Measurements from ENCODE around the gene HNRNPL.
A peak's percentile ranks its signal among the peaks of the same experiment; 100 is the strongest.

The HNRNPL gene

GRCh38 chr19:38842439-38843174, 7.2 kb downstream of the HNRNPL start:
- Histone ChIP-seq H3K36me3 (peaks cover 99% of the 10 kb centered on the region), H3K4me1 (peaks cover 38% of the 10 kb centered on the region), H3K27me3 (no peaks in the 10 kb centered on the region), H3K9me3 (no peaks in the 10 kb centered on the region), H3K4me3 (ENCODE audit: low read depth, low read length) (no peak overlapping the region)
- no peak for DNase-seq
- TF ChIP-seq CTCF (IDR thresholded peaks at IDR 0.05; ENCODE audit: low read depth, low read length), result no peak

- TF ChIP-seq CTCF (IDR thresholded peaks at IDR 0.05; ENCODE audit: low read depth, low read length), result no peak
- Histone ChIP-seq H3K9me3 (no peaks in the 10 kb centered on the region), H3K36me3 (peaks cover 99% of the 10 kb centered on the region), H3K4me3 (ENCODE audit: low read depth, low read length) (no peak overlapping the region), H3K4me1 (peaks cover 44% of the 10 kb centered on the region), H3K27me3 (no peaks in the 10 kb centered on the region)
- DNase-seq, result no peak
These were observed 7.9 kb downstream of the HNRNPL start for GRCh38 chr19:38841787-38842438.

GRCh38 chr19:38841180-38841766, 8.5 kb downstream of the HNRNPL start:
- no peak for TF ChIP-seq CTCF (IDR thresholded peaks at IDR 0.05; ENCODE audit: low read depth, low read length)
- H3K4me3 ChIP-seq (ENCODE audit: low read depth, low read length), result no peak overlapping the region
- peaks cover 97% of the 10 kb centered on the region for H3K36me3 ChIP-seq
- H3K9me3 ChIP-seq, result no peaks in the 10 kb centered on the region
- no peak for DNase-seq
- H3K4me1 ChIP-seq, result peaks cover 48% of the 10 kb centered on the region
- H3K27me3 ChIP-seq, result no peaks in the 10 kb centered on the region

- H3K9me3 ChIP-seq, result no peaks in the 10 kb centered on the region
- H3K36me3 ChIP-seq, result peaks cover 96% of the 10 kb centered on the region
- H3K4me1 ChIP-seq, result peaks cover 52% of the 10 kb centered on the region
- no peak overlapping the region for H3K4me3 ChIP-seq (ENCODE audit: low read depth, low read length)
- peak; percentile 50 for DNase-seq
- TF ChIP-seq CTCF (IDR thresholded peaks at IDR 0.05; ENCODE audit: low read depth, low read length), result no peak
- no peaks in the 10 kb centered on the region for H3K27me3 ChIP-seq
These were observed 9.2 kb downstream of the HNRNPL start for GRCh38 chr19:38840583-38840968.

GRCh38 chr19:38839816-38840582, 9.8 kb downstream of the HNRNPL start:
- DNase-seq, result peak; percentile 63

More at GRCh38 chr19:38839816-38840582, 9.8 kb downstream of the HNRNPL start:
- Histone ChIP-seq H3K4me3 (ENCODE audit: low read depth, low read length) (no peak overlapping the region), H3K4me1 (peaks cover 52% of the 10 kb centered on the region), H3K27me3 (no peaks in the 10 kb centered on the region), H3K9me3 (no peaks in the 10 kb centered on the region), H3K36me3 (peaks cover 96% of the 10 kb centered on the region)
- no peak for TF ChIP-seq CTCF (IDR thresholded peaks at IDR 0.05; ENCODE audit: low read depth, low read length)
